HL-60 (cell line): ENCODE data around the gene REEP3.
A peak's percentile ranks its signal among the peaks of the same experiment; 100 is the strongest.

Source experiments
- DNase-seq, 2 experiments: peaks; one replicate each; pipeline ENCODE4 v3.0.0-alpha.2; 2010 to 2020; ENCODE audit warnings: low read depth in 1 of 2, low spot score in 1 of 2
- H3K27ac ChIP-seq: fragments of 250-450 bp; sonication (Bioruptor Pico); replicated peaks from 2 replicates; pipeline ENCODE4 v1.5.1; 2020; ENCODE audit warnings: mild to moderate bottlenecking, moderate library complexity
- H3K27me3 ChIP-seq: fragments of 250-450 bp; sonication (Bioruptor Pico); 2 replicates; pipeline ENCODE4 v1.5.1; 2021; ENCODE audit warnings: mild to moderate bottlenecking, moderate library complexity; ENCODE audit not compliant: insufficient read depth, poor library complexity, severe bottlenecking
- H3K4me3 ChIP-seq: replicated peaks from 2 replicates; pipeline ENCODE4 v1.5.1; 2011; ENCODE audit warnings: mild to moderate bottlenecking, control low read depth, low read length; ENCODE audit not compliant: insufficient read depth
- GABPA ChIP-seq: IDR thresholded peaks from 2 replicates; pipeline ENCODE4 v1.6.1; 2012; ENCODE audit warnings: low read depth
- POLR2AphosphoS5 ChIP-seq: IDR thresholded peaks from 2 replicates; pipeline ENCODE4 v1.6.1; 2012; ENCODE audit warnings: low read depth
- SPI1 ChIP-seq: IDR thresholded peaks from 2 replicates; pipeline ENCODE4 v1.6.1; 2012; ENCODE audit warnings: low read depth, mild to moderate bottlenecking, borderline replicate concordance
- TF ChIP-seq, protein P1 (sequence below): IDR thresholded peaks from one replicate; pipeline ENCODE4 v1.5.1; 2011; ENCODE audit warnings: low read length, control low read depth, inconsistent platforms; ENCODE audit not compliant: insufficient read depth
- TF ChIP-seq, protein P2 (sequence below): IDR thresholded peaks from 2 replicates; pipeline ENCODE4 v1.6.1; 2012; ENCODE audit warnings: low read depth; ENCODE audit not compliant: insufficient replicate concordance

Gene REEP3

DNA sequence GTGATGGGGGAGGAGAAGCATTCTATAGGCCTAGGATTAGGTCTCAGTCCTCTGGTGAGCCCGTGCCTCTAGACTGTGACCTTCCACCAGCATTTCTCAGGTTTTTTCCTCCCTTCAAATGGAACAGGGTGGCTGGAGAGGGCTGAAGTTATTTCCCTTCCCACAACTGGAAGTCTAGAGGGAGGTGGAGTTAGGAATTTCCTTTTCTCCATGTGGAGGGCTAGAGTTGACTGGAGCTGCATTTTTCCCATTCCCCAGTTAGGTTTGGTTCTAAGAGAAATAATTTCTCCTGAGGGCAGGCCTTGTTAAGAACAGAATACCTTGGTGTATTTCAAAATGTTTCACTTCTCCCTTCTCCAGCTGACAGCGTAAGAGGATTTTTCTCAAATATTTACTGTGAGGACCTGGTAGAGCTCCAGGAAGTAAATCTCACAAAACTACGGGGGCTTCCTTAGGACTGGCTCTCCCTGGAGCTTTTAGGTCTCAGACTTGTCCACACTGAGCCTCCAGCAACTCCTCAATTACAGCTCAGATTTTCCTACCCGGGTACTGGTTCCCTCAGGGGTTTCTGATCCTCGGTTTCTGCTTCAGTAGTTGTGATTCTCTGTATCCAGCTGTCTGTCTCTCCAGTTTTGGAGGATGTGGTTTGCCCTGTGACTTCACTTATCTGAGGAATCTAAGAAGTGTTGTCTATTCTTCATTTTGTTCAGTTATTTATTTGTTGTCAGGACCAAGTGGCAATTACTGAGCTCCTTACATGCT, 6.0 kb upstream of the REEP3 start:
- DNase-seq: peak in 1 of 2 experiments; percentile 14
- Histone ChIP-seq H3K27me3 (no peaks in the 10 kb centered on the region), H3K27ac (no peak overlapping the region), H3K4me3 (no peak overlapping the region)
- no peak for TF ChIP-seq SPI1
- TF ChIP-seq GABPA: no peak
- no peak for TF ChIP-seq POLR2AphosphoS5
- TF ChIP-seq, protein P1, sequence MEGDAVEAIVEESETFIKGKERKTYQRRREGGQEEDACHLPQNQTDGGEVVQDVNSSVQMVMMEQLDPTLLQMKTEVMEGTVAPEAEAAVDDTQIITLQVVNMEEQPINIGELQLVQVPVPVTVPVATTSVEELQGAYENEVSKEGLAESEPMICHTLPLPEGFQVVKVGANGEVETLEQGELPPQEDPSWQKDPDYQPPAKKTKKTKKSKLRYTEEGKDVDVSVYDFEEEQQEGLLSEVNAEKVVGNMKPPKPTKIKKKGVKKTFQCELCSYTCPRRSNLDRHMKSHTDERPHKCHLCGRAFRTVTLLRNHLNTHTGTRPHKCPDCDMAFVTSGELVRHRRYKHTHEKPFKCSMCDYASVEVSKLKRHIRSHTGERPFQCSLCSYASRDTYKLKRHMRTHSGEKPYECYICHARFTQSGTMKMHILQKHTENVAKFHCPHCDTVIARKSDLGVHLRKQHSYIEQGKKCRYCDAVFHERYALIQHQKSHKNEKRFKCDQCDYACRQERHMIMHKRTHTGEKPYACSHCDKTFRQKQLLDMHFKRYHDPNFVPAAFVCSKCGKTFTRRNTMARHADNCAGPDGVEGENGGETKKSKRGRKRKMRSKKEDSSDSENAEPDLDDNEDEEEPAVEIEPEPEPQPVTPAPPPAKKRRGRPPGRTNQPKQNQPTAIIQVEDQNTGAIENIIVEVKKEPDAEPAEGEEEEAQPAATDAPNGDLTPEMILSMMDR: no peak
- TF ChIP-seq, protein P2, sequence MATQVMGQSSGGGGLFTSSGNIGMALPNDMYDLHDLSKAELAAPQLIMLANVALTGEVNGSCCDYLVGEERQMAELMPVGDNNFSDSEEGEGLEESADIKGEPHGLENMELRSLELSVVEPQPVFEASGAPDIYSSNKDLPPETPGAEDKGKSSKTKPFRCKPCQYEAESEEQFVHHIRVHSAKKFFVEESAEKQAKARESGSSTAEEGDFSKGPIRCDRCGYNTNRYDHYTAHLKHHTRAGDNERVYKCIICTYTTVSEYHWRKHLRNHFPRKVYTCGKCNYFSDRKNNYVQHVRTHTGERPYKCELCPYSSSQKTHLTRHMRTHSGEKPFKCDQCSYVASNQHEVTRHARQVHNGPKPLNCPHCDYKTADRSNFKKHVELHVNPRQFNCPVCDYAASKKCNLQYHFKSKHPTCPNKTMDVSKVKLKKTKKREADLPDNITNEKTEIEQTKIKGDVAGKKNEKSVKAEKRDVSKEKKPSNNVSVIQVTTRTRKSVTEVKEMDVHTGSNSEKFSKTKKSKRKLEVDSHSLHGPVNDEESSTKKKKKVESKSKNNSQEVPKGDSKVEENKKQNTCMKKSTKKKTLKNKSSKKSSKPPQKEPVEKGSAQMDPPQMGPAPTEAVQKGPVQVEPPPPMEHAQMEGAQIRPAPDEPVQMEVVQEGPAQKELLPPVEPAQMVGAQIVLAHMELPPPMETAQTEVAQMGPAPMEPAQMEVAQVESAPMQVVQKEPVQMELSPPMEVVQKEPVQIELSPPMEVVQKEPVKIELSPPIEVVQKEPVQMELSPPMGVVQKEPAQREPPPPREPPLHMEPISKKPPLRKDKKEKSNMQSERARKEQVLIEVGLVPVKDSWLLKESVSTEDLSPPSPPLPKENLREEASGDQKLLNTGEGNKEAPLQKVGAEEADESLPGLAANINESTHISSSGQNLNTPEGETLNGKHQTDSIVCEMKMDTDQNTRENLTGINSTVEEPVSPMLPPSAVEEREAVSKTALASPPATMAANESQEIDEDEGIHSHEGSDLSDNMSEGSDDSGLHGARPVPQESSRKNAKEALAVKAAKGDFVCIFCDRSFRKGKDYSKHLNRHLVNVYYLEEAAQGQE: no peak

DNA sequence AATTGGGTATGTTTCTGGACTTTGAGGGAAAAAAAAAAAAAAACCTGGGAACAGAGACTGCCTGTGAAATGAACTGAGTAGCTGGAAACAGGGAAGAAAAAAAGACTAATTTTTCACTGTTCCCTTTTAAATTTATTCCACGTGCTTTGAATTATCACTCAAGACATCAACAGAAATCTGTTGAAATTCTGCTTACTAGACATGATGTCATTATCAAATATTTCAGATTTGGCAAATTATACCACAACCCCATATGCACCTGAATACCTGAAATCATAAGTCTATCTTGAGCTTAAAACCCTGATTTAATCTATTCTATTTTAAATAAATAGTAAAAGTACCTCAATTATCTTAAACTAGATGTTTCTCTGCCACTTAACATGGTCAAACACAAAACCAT, 5.0 kb upstream of the REEP3 start:
- no peak for DNase-seq
- H3K4me3 ChIP-seq: no peak overlapping the region
- no peak overlapping the region for H3K27ac ChIP-seq
- TF ChIP-seq SPI1: no peak
- H3K27me3 ChIP-seq: no peaks in the 10 kb centered on the region

DNA sequence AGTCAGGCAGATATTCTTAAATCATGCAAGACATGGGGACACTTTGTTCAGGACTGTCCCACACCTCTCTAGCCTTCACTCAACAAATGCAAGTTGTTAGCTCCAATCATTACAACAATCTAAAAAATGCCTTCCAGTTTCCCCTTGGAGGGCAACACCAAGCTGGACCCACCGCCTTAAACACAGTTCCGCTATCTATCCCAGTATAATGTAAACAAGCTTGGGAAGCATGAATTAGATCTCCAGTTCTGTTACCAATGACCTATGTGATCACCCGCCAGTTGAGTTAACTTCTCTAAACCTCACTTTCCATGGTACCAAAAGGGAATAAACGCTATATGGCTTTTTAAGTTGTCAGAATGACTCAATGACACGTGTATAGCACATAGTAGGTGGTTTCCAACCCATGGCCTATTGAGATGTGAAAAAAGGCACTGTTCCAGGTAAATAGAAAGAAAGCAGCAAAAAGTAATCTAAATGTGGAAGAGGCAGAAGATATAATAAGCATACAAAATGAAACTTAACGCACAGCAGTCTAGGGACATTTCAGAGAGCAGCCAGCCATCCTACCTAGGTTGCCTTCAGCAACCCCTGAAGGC, 2.4 kb upstream of the REEP3 start:
- Histone ChIP-seq H3K27me3 (no peaks in the 10 kb centered on the region), H3K4me3 (no peak overlapping the region), H3K27ac (no peak overlapping the region)
- no peak for TF ChIP-seq GABPA
- TF ChIP-seq, protein P2: no peak
- TF ChIP-seq, protein P1: no peak
- no peak for TF ChIP-seq POLR2AphosphoS5
- TF ChIP-seq SPI1: no peak
- DNase-seq: no peak

DNA sequence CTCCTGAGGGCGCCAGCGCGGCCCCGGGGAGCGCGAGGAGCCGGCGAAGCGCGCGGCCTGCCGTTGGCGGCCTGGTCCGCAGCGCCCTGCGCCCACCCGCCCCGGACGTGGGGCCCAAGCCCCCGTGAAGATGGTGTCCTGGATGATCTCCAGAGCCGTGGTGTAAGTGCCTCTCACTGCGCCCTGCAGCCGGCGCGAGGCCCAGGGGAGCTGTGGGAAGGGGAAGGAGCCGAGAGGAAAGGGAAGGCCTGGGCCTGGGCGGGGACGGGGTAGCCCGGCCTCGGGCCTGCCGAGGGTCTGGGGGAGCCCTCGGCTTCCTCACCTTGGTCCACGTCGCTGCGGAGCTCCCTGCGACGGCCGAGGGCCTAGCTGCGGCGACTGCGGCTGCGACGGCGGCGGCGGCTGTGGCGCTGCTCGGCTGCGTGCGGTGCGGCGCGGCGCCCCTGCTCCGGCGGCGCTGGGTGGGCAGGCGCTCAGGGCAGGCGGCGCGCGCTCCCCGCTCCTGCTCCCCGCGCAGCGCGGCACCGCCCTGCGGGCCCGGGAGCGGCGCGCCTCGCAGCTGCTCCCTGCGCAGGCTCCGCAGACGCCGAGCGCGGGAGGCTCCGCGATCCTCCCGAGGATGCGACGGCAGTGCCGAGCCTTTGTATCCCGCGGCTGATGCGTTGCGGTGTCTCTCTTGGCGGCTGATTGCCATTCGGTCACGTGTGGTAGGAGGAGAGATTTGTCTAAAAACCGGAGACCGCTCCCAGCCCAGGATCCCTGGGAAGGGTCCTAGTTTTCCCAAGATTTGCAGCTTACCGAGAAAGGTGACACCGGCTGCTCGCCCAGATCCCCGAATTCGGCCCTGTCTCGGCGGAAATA, 445 bp downstream of the REEP3 start:
- Histone ChIP-seq H3K27me3 (no peaks in the 10 kb centered on the region), H3K27ac (peak overlapping the region; percentile 96), H3K4me3 (peak overlapping the region; percentile 61)
- peak; percentile 41 to 72 for DNase-seq
- TF ChIP-seq, protein P1: no peak
- TF ChIP-seq, protein P2: no peak
- TF ChIP-seq POLR2AphosphoS5 (peak; percentile 61), SPI1 (peak; percentile 34), GABPA (no peak)
